Stimulated activated CD4-positive, alpha-beta T cell treated with anti-CD3 and anti-CD28 coated beads, Interleukin-2, amount 100 ng/mL, for 24 hours (primary cell): Measurements from ENCODE around the gene LRRN4CL.
"Not testable (repeated sequence)": the region's sequence is repeated elsewhere in the genome, so short reads cannot be mapped to it uniquely, and the experiment has no call there.

Experiments used
- DNase-seq, 2 donors: peaks; one replicate each; pipeline ENCODE4 v3.0.0-alpha.2; 2020

Gene LRRN4CL

DNA sequence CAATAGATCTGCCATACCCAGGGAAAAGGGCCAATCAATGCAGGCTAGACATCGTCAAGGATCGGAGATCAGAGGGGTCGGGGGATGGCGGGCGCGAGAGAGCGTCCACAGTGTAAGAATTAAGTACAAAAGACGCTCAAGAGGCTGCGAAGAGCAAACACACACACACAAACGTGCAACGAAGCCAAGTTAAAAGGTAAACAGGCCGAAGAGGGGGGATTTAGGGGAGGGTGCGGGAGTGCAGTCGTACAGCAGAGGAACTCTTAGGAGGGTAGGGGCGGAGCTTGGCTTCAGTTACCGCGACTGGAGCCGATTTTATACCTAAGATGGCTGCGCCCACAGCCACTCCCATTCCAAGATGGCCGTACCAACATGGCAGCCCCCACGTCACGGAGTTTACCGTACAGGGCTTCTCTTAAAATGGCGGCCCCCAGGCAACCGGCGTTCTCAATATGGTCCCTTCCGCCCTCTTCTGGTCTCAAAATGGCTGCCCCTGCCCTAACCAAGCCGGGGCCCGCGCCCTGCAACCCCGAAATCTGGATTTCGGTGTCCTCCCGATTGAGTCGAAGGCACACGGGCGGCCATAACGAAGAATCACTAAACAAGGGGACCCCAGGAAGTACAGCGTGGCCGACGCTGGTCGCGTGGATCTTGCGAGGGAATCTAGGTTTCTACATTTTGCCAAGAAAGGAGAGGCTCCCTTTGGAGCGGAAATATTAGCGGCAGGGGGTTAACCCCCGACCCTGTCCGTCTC lies 20.1 kb upstream of the LRRN4CL start:
- DNase-seq: peak; percentile 94 to 95

DNA sequence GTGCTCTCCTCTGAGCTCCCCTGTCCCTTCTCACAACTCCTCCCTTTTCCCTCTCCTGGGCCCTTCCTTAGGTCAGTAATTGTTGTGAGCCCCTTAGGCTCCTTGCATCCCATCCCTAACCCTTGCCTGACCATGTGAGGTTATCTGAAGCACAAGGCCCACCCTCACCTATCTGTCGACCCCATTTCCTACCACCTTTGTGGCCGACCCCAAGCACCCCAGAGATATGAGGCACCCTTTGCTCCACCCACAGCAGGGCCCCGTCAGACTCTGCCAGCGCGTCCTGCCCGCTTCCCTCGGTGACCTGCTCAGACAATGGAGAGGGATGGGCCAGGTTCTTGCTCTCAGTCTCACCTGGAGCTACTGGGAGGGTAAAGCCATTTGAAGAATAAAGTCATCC lies 19.5 kb upstream of the LRRN4CL start:
- DNase-seq: peak; percentile 49 to 55

DNA sequence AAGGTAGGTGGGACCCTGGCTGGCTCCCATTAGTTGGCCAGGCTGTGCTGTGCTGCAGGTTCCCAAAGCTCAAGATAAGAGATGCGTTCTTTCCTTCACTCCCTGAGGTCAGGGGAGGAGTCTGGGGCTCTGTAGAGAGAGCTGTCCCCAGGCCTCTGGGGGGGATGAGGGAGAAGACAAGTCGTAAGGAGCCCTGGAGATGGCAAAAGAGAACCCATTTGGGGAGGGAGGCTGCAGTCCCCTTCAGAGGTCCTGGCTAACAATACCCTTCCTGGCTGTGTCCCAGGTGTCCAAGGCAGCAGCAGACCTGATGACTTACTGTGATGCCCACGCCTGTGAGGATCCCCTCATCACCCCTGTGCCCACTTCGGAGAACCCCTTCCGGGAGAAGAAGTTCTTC lies 19.1 kb upstream of the LRRN4CL start:
- DNase-seq: peak in 1 of 2 donors; percentile 7

DNA sequence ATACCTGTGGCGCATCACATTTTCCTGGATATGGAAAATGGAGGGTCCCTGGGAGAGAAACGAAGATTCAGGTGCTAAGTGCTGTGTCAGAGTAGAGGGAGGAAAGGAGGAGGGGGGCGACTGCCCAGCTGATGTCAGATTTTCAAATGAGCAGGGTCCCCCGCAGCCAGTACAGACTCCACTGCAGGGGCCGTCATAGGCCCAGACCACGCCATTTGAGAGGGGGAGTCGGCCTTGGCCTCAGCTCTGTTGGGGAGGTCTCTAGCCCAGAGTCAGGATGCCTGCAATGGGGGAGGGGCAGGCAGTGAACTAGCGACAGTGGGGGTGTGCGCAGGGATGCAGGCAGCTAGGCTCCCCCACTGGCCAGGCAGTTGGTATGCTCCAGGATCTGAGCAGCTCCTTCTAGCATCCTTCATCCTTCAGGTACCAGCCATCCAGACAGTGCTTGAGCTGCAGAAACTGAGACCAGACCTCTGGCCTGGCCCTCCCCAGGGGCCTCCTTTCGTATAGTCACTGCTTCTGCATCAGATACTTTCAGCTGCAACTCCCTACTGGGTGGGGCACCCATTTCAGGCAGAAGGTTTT lies 18.0 kb upstream of the LRRN4CL start, which contains the start of the genes BSCL2 and GNG3:
BSCL2 (minus strand) TSS at position 148 of the 585 bp plus-strand sequence. CDS start 229 bp downstream, outside the sequence.
GNG3 (plus strand) TSS at position 400 of the 585 bp plus-strand sequence. CDS start 620 bp downstream, outside the sequence.
- peak in 1 of 2 donors; percentile 14 for DNase-seq

DNA sequence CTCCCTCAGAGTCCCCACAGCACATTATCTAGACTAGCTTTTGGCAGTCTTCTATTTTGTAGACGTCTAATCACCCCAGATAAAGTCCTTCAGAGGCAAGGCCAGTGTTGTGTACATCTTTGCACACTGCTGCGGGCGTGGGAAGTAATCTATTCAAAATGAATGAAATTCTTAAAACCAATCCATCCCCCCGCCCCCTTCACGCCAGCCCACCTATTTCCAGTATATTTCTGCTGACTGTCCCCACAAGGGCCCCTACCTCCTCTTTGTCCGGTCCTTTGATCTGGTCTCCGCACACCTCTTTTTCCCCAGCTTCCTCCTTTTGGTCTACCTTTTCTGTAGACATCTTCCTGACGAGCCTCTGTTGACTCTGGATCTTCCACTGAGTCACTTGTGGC lies 17.5 kb upstream of the LRRN4CL start:
- DNase-seq: no peak

DNA sequence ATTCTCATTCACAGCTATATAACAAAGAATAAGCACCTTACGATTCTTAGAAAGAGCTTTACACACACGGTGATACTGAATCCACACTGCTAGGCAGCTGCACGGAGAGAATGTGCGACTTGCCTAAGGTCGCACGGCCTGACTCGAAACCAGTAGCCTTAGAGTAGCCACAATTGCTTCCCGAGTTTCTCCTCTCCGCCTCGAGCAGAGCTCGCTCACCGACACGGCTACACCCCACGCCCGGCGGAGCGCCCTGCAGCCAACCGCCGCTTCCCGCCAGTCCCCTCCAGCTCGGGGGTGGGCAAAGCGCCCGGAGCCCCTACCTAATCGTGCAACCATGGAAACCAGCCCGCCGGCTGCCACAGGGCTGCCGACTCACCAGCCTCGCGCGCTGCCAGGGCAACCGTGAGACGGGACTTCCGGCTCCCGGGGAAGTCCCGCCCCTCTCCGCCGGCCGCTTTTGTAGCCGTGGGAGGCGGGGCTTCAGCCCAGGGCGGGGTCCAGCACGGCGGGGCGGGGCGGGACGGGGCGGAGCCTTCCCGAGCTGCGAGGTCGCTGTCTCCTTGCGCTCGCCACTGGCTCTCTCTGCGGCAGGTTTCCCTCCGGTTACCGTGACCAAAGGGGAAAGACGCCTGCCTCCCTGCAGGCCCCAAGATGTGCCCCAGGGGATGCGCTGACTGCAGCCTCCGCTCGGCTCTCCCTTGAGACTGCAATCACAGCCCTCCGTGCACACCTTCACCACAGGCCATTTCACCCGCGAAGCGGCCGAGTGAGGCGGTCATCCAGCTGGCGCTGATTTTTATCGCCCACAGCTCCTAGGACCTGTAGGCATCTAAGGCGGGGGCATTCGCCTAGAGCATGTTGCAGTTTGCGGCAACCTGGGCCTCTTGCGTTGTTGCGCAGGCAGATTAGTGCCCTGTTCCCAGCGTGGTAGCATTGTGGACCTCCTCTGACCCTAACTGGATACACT lies 16.8 kb upstream of the LRRN4CL start:
- peak; percentile 93 to 95 for DNase-seq

DNA sequence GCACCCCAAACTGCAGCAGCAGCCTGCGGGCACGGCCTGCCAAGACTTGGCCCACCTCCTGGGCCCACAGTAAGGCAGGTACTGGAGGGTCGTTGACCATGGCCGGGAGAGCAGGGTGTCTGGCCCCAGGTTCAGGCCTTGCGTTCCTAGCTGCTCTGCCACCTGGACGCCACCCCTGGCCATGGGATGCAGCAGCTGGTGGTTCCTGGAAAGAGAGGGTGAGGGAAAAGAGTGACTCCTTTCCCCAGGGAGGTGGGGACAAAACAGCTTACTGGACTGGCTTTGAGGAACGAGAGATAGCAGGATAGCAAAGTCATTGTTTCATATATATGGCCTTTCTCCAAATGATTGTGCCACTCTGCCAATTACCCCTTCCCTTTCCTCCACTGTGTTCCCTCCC lies 16.1 kb upstream of the LRRN4CL start:
- no peak for DNase-seq

DNA sequence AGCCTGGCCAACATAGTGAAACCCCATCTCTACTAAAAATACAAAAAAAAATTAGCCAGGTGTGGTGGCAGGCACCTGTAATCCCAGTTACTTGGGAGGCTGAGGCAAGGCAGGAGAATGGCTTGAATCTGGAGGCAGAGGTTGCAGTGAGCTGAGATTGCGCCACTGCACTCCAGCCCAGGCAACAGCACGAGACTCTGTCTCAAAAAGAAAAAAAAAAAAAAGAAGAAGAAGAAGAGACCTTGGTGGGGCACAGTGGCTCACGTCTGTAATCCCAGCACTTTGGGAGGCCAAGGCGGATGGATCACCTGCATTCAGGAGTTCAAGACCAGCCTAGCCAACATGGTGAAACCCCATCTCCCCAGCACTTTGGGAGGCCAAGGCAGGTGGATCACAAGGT lies 14.6 kb upstream of the LRRN4CL start:
- not testable (repeated sequence) for DNase-seq

DNA sequence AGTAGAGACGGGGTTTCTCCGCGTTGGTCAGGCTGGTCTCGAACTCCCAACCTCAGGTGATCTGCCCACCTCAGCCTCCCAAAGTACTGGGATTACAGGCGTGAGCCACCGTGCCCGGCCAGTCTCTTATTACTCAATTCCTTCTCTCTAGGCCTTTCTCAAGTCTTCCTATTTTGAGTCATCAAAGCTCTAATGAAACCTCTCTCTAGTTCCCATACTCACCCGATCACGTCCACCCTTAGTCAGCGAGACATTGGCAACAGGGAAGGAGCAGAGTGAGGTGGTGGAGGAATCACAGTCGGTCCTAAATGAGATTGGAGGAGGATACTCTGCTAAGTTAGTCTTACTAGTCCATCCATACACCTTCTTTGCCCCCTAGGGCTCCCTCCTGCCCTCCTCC lies 12.9 kb upstream of the LRRN4CL start:
- no peak for DNase-seq

DNA sequence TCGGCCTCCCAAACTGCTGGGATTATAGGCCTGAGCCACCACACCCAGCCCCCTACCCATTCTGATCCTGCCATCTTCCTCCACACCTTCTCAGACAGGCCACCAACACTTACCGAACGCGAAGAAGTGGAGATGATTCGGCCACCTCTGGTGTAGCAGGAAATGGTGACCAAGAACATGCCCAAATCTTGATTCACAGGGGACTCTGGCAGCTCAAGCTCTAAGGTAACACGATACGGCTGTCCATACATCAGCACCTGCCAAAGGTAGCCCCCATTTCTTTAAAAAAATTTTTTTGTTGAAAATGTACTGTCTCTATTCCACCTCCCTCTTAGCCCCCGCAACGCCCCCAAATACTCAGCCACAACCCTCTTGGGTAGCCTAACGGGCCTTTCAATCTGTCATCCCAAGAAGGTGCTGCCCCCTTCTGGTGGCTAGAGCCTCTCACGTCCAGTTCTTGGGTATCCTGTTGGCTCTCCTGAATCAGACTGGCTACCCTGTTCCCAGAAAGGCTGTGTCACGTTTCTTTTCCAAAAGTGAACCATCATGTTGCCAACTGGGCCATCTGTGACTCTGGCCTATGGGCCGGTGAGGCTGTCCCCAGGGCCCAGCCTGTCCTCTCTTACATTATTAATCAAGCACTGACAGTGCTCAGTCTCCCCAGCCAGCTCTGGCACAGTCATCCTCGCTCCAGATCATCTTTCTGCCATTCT lies 5.3 kb upstream of the LRRN4CL start:
- peak; percentile 78 to 84 for DNase-seq

DNA sequence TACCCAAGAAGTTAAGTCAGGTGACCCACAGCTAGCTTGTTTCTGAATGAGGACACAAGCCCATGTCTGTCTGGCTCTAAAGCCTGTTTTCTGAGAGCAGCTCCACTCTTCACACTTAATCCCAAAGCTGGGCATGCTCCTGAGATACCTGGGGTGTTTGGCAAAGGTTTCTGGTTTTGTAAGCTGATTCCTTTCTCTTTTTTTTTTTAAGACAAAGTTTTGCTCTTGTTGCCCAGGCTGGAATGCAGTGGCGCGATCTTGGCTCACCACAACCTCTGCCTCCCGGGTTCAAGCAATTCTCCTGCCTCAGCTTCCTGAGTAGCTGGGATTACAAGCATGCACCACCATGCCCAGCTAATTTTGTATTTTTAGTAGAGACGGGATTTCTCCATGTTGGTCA lies 4.3 kb upstream of the LRRN4CL start:
- not testable (repeated sequence) for DNase-seq

DNA sequence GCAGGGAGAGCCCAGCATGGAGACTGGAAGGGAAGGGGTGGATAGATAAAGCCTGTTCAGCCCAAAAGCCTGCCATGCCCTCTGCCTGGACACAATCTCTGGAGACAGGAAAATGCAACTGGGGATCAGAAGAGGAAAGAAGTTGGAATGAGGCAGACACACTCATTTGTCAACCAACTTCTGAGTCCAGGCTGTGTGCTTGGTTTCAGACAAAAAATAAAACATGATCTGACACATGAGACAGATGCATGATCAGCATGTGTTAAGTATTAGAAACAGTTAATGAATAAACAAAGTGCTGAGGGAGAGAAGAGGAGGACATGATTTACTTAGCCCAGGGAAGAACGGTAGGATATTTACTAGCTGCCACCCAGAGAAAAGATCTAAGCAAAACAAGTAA lies 839 bp downstream of the LRRN4CL start:
- no peak for DNase-seq

DNA sequence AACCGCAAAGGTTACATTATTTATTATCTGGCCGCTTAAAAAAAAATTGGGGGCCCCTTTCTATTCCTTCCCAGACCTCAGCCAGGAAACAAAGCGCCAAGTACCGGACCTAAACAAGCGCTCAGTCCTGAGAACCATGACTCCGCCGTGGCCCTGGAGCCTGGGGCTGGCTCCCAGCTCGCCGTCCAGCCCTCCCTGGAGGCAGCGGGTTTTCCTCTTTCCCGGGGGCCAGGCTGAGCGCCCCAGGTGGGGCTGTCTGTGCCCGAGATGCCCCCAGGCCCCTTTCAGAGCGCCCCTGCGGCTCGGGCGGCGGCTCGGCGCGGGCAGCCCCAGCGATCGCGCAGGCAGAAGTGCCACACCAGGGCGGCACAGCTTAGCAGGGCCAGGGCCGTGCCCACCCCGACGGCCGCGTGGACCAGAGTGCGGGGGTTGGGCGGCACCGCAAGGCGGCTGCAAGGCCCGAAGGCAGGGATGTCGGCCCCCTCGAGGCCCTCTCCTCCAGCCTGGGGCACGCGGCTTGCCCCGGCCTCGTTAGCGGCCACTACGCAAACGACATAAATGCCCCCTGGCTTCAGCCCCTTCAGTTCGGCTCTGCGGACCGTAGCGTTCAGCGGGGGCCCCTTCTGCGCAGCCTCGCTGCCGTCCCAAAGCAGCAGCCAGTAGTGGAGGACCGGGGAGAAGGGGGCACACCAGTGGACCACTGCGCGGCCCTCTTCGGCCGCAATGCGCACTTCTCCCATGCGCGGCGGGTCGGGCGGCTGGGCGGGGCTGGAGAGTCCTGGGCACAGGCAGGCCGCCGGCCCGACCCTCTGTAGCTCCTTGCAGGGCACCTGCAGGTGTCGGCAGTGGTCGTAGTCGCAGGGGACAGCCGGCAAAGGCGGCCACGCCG lies 1.6 kb downstream of the LRRN4CL start:
- no peak for DNase-seq

DNA sequence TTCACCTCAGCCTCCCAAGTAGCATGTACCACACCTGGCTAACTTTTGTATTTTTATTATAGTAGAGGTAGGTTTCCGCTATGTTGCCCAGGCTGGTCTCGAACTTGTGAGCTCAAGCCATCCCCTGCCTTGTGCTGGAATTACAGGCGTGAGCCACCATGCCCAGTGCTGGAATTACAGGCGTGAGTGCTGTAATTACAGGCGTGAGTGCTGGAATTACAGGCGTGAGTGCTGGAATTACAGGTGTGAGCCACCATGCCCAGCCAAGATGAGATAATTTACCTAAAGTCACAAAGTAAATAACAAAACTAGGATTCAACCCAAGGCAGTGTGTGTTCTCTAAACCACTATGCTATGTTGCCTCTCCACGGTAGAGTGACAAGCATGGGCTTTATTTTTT lies 6.8 kb downstream of the LRRN4CL start:
- no peak for DNase-seq

DNA sequence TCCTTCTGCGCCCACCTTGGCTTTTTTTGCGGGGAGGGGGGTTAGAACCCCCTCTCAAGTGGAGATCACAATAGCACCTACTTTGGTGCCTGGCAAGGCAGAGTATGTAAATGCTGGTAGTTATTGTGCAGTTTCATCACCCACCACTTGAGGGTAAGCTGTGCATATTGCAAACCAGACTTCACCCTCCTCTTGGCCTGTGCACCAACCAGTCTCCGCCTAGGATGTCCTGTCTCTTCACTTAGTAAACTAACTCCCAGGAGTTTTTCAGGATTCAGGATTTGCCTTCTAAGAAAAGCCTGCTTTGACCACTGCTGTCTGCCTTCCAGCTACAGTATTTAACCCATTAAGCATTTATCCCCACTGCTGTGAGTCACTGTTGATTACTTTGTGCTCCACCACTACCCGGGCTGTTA lies 8.5 kb downstream of the LRRN4CL start:
- DNase-seq: peak; percentile 27 to 38

DNA sequence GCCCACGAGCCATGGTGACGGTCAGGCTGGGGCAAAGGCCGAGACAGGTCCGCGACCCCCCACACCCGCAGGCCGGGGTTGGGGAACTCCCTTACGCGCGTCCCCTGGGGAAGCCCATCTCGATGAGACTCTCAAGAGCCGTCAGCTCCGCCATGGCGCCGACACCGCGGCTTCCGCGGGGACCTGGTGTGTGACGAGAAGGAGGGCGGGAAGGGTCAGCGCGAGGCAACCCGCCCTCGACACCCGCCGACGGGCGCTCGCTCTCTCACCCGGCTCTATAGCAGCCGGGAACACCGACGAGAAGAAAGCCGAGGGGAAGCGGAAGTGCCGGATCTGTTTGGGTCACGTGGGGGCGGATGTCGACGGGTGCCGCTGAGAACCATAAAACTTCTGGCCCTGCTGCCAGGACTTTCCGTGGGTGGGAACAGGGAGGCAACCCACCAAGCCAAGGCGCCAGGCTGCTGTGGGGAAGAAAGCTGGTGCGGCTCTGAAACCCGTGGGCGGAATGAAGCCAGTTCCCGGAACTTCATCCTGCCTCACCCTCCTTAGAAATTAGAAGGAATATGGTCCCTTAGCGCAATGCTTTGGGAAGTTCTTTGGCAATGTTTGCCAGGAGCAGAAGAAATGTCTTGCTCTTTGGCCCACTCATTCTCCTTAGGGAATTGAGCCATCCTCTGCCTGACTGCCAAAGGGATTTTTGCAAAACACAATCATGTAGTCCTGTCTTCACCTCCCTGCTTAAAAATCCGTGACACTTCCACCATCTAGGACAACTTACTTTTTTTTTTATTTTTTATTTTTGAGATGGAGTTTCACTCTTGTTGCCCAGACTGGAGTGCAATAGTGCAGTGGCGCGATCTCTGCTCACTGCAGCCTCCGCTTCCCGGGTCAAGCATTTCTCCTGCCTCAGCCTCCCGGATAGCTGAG lies 10.3 kb downstream of the LRRN4CL start, which contains the start of gene UBXN1:
UBXN1 (minus strand) TSS at position 304 of the 927 bp plus-strand sequence; CDS start at position 154, 150 bp downstream.
- peak; percentile 87 to 90 for DNase-seq

DNA sequence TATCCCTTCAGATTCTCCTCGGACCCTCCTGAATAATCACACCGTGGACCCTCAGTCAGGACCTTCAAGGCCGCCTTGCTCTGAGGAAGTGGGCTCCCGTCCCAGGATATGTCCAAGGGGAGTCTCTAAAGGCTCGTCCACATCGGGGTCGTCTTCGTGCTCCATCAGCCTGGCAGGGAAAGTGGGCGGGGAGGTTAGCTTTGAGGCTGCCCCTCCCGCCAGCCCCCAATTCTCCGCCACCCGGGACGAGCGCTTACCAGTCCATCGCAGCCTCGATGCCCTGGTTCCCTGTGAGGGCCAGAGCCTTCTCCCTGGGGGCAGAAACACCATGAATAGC lies 10.9 kb downstream of the LRRN4CL start:
- DNase-seq: no peak

DNA sequence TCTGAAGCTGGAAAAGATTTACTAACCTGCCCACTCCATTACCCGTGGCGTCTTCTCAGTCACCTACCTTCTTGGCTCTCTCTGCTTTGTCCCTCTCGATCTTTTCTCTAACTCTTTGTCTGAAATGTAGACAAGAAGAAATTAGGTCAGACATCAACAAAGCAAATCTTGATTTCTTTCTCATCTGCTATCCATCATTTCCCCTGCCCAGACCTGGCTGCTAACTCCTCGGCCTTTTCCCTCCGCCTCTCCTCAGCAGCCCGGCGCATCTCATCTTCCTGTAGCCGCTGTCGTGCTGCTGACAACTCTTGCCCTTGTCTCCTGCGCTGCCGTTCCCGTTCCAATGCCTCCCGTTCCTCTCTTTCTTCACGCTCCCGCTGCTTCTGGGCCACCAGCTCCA lies 11.6 kb downstream of the LRRN4CL start:
- no peak for DNase-seq

DNA sequence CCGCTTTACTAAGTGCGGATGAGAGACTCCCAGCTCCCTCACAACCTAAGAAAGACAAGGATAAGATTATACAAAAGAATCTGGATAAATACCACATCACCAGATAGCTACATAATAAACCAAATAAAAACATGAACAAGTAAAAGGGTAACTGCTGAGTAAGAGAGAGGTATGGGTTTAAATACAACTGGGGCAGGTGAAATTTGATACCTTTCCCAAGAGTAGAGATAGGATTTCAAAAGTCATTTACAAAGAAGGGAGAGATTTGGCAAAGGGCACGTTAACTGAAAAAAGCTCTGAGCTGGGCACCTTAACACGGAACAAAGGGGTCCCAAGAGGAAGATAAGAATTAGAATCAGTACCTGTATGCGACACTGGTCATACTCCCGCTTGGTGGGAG lies 12.2 kb downstream of the LRRN4CL start:
- DNase-seq: no peak

DNA sequence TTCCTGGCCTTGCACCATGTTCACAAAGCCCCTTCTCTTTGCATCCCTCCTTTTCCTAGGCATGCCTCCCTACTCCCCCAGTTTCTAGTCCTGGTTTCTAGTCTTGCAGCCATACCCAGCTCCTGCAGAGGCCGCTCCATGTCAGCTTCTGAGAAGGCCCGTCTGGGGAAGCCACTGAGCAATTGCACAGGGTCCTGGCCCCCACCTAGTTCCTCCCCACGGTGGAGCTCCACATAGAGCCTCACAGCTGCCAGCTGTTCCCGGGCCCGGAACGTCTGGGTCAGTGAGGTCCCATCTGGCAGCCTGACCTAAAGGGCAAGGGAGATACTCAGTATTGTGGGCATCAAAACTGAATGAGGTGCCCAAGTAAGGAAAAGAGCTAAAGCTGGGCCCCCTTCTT lies 12.6 kb downstream of the LRRN4CL start:
- DNase-seq: no peak
